Measurements from ENCODE around the gene CPNE5. TPM values are rescaled to one million over a fixed set of nuclear protein-coding genes. Genes with fewer than 3 reads are reported as not detected.

Gene CPNE5
- total and polyA plus RNA-seq, 8 donors = 1.2 to 15.9 (median 2.4) TPM; not detected in 1

GRCh38 chr6:36749829-36750489 is 89.3 kb downstream of the CPNE5 start:
- no peaks in the 10 kb centered on the region for H3K27me3 ChIP-seq
- TF ChIP-seq CTCF (IDR thresholded peaks at IDR 0.05) (no peak), POLR2A (IDR thresholded peaks at IDR 0.05) (no peak), POLR2AphosphoS5 (IDR thresholded peaks at IDR 0.05) (no peak), EP300 (IDR thresholded peaks at IDR 0.05) (no peak)
- WGBS, 5 donors = 57 to 83% (median 63%) methylated on average over 5 of the region's 5 CpGs
- DNase-seq = no peak
- intact Hi-C loops (cut with DNase I; ENCODE audit: low total_unique reads) = loop anchor here (10.0 kb wide), 1 partner anchor 125 kb away; no protein-coding TSS in a partner anchor
- peaks cover 0 to 24% (median 8%) of the 10 kb centered on the region in 4 donors for H3K4me1 ChIP-seq
- no peaks in the 10 kb centered on the region for H3K36me3 ChIP-seq
- peaks cover 0 to 24% (median 16%) of the 10 kb centered on the region in 4 donors for H3K9me3 ChIP-seq
- no peak overlapping the region for H3K27ac ChIP-seq
- H3K4me3 ChIP-seq = no peak overlapping the region

GRCh38 chr6:36746251-36746650 is 93.0 kb downstream of the CPNE5 start:
- peaks cover 0 to 24% (median 16%) of the 10 kb centered on the region in 4 donors for H3K9me3 ChIP-seq
- TF ChIP-seq CTCF (IDR thresholded peaks at IDR 0.05) (no peak), POLR2AphosphoS5 (IDR thresholded peaks at IDR 0.05) (no peak), POLR2A (IDR thresholded peaks at IDR 0.05) (no peak), EP300 (IDR thresholded peaks at IDR 0.05) (no peak)
- no peaks in the 10 kb centered on the region for H3K36me3 ChIP-seq
- 81 to 88% (median 84%) methylated on average over 10 to 14 of the region's 14 CpGs for WGBS, 5 donors
- intact Hi-C loops (cut with DNase I; ENCODE audit: low total_unique reads) = no loop called here
- H3K4me1 ChIP-seq = peaks cover 0 to 14% (median 3%) of the 10 kb centered on the region in 4 donors
- H3K27ac ChIP-seq = no peak overlapping the region
- no peak for DNase-seq
- no peaks in the 10 kb centered on the region for H3K27me3 ChIP-seq
- no peak overlapping the region for H3K4me3 ChIP-seq

GRCh38 chr6:36745836-36746235 is 93.4 kb downstream of the CPNE5 start:
- Histone ChIP-seq H3K36me3 (no peaks in the 10 kb centered on the region), H3K27me3 (no peaks in the 10 kb centered on the region), H3K4me3 (no peak overlapping the region), H3K9me3 (peaks cover 0 to 24% (median 16%) of the 10 kb centered on the region in 4 donors), H3K4me1 (peaks cover 0 to 14% (median 3%) of the 10 kb centered on the region in 4 donors), H3K27ac (no peak overlapping the region)
- TF ChIP-seq EP300 (IDR thresholded peaks at IDR 0.05) = no peak
- no peak for TF ChIP-seq POLR2A (IDR thresholded peaks at IDR 0.05)
- no peak for TF ChIP-seq POLR2AphosphoS5 (IDR thresholded peaks at IDR 0.05)
- no peak for TF ChIP-seq CTCF (IDR thresholded peaks at IDR 0.05)
- intact Hi-C loops (cut with DNase I; ENCODE audit: low total_unique reads) = no loop called here
- DNase-seq = no peak
- 78 to 87% (median 80%) methylated on average over 8 of the region's 8 CpGs for WGBS, 5 donors

- WGBS, 5 donors = 91 to 100% (median 95%) methylated on average over 8 to 12 of the region's 12 CpGs
- Histone ChIP-seq H3K9me3 (peaks cover 0 to 18% (median 11%) of the 10 kb centered on the region in 4 donors), H3K4me1 (peaks cover 0 to 14% (median 3%) of the 10 kb centered on the region in 4 donors), H3K27ac (no peak overlapping the region), H3K4me3 (no peak overlapping the region), H3K36me3 (no peaks in the 10 kb centered on the region), H3K27me3 (no peaks in the 10 kb centered on the region)
- no peak for TF ChIP-seq EP300 (IDR thresholded peaks at IDR 0.05)
- TF ChIP-seq POLR2A (IDR thresholded peaks at IDR 0.05) = no peak
- TF ChIP-seq CTCF (IDR thresholded peaks at IDR 0.05) = no peak
- no peak for TF ChIP-seq POLR2AphosphoS5 (IDR thresholded peaks at IDR 0.05)
- intact Hi-C loops (cut with DNase I; ENCODE audit: low total_unique reads) = no loop called here
- no peak for DNase-seq
These were observed 94.0 kb downstream of the CPNE5 start for GRCh38 chr6:36745283-36745682.

All from stomach (tissue), 9 donors.